Skeletal muscle tissue (tissue), 4 donors: Measurements from ENCODE around the gene TUBB3. TPM values are rescaled to one million over a fixed set of nuclear protein-coding genes. Genes with fewer than 3 reads are reported as not detected.
A peak's percentile ranks its signal among the peaks of the same experiment; 100 is the strongest.

Experiments
- H3K27ac ChIP-seq: one replicate; pipeline ENCODE4 v1.7.0; 2013; ENCODE audit warnings: mild to moderate bottlenecking, low read depth, low read length, inconsistent platforms
- H3K27me3 ChIP-seq, 3 donors: one replicate each; pipeline ENCODE4 v1.7.0; 2013; ENCODE audit warnings: low read length in 3 of 3; ENCODE audit not compliant: control insufficient read depth in 3 of 3, insufficient read depth in 3 of 3
- H3K36me3 ChIP-seq, 3 donors: one replicate each; pipeline ENCODE4 v1.7.0; 2013; ENCODE audit warnings: low read length in 3 of 3; ENCODE audit not compliant: control insufficient read depth in 3 of 3, insufficient read depth in 3 of 3
- H3K4me1 ChIP-seq, 3 donors: one replicate each; pipeline ENCODE4 v1.7.0; 2013; ENCODE audit warnings: low read length in 3 of 3, mild to moderate bottlenecking in 3 of 3; ENCODE audit not compliant: control insufficient read depth in 3 of 3, insufficient read depth in 3 of 3
- H3K4me3 ChIP-seq, 3 donors: one replicate each; pipeline ENCODE4 v1.7.0; 2013; ENCODE audit warnings: low read length in 3 of 3
- H3K9ac ChIP-seq, 3 donors: one replicate each; pipeline ENCODE4 v1.7.0; 2013; ENCODE audit warnings: low read length in 3 of 3, mild to moderate bottlenecking in 3 of 3, moderate library complexity in 2 of 3, low read depth in 1 of 3
- H3K9me3 ChIP-seq, 3 donors: one replicate each; pipeline ENCODE4 v1.7.0; 2013; ENCODE audit warnings: low read length in 3 of 3; ENCODE audit not compliant: control insufficient read depth in 3 of 3
- total RNA-seq: library from RNA; depleted of rRNA; stranded (reverse); fragments of >200 nt; gene quantifications from one replicate; pipeline ENCODE4 v1.2.3, GENCODE V29; 2014
- donor health status: Osteomylitis.

TUBB3 gene
- total RNA-seq, 1 donor from 2014 or later: 18.3 TPM

GRCh38 chr16:89972244-89973234 lies 49.4 kb downstream of the TUBB3 start:
- Histone ChIP-seq H3K27ac (peak overlapping the region; percentile 90), H3K27me3 (no peaks in the 10 kb centered on the region), H3K9ac (peak overlapping the region; percentile 95 to 96 (median 96)), H3K9me3 (no peaks in the 10 kb centered on the region), H3K4me1 (peaks cover 22 to 51% (median 30%) of the 10 kb centered on the region in 3 donors), H3K36me3 (peaks cover 2 to 7% (median 4%) of the 10 kb centered on the region in 3 donors), H3K4me3 (peak overlapping the region; percentile 94 to 96 (median 96))

GRCh38 chr16:89973235-89973634 lies 50.1 kb downstream of the TUBB3 start:
- Histone ChIP-seq H3K27me3 (no peaks in the 10 kb centered on the region), H3K36me3 (peaks cover 9 to 14% (median 11%) of the 10 kb centered on the region in 3 donors), H3K27ac (peak overlapping the region; percentile 90), H3K4me1 (peaks cover 22 to 52% (median 30%) of the 10 kb centered on the region in 3 donors), H3K4me3 (peak overlapping the region; percentile 94 to 96 (median 96)), H3K9me3 (no peaks in the 10 kb centered on the region), H3K9ac (peak overlapping the region; percentile 95 to 96 (median 96))

GRCh38 chr16:89973654-89974335 lies 50.7 kb downstream of the TUBB3 start:
- Histone ChIP-seq H3K27ac (no peak overlapping the region), H3K9me3 (no peaks in the 10 kb centered on the region), H3K27me3 (no peaks in the 10 kb centered on the region), H3K4me3 (peak overlapping the region; percentile 94 to 96 (median 96)), H3K36me3 (peaks cover 9 to 16% (median 12%) of the 10 kb centered on the region in 3 donors), H3K9ac (peak overlapping the region in 2 of 3 donors; percentile 95 to 96), H3K4me1 (peaks cover 22 to 52% (median 30%) of the 10 kb centered on the region in 3 donors)

GRCh38 chr16:89974870-89975269 lies 51.7 kb downstream of the TUBB3 start:
- Histone ChIP-seq H3K4me1 (peaks cover 22 to 50% (median 30%) of the 10 kb centered on the region in 3 donors), H3K27ac (no peak overlapping the region), H3K4me3 (no peak overlapping the region), H3K9me3 (no peaks in the 10 kb centered on the region), H3K27me3 (no peaks in the 10 kb centered on the region), H3K36me3 (peaks cover 13 to 24% (median 14%) of the 10 kb centered on the region in 3 donors), H3K9ac (no peak overlapping the region)

- Histone ChIP-seq H3K27me3 (no peaks in the 10 kb centered on the region), H3K36me3 (peaks cover 46 to 67% (median 61%) of the 10 kb centered on the region in 3 donors)
Observed at GRCh38 chr16:89981414-89981813, 58.3 kb downstream of the TUBB3 start.

GRCh38 chr16:89982318-89982717 lies 59.2 kb downstream of the TUBB3 start:
- H3K4me3 ChIP-seq: peak overlapping the region in 2 of 3 donors; percentile 7 to 22
- H3K9me3 ChIP-seq: no peaks in the 10 kb centered on the region
- peaks cover 52 to 74% (median 70%) of the 10 kb centered on the region in 3 donors for H3K36me3 ChIP-seq
- peak overlapping the region; percentile 56 for H3K27ac ChIP-seq
- no peaks in the 10 kb centered on the region for H3K27me3 ChIP-seq
- peaks cover 12 to 23% (median 17%) of the 10 kb centered on the region in 3 donors for H3K4me1 ChIP-seq
- peak overlapping the region in 2 of 3 donors; percentile 68 to 72 for H3K9ac ChIP-seq

More at GRCh38 chr16:89981414-89981813, 58.3 kb downstream of the TUBB3 start:
- peaks cover 12 to 23% (median 17%) of the 10 kb centered on the region in 3 donors for H3K4me1 ChIP-seq
- peak overlapping the region; percentile 56 for H3K27ac ChIP-seq
- H3K4me3 ChIP-seq: no peak overlapping the region
- no peaks in the 10 kb centered on the region for H3K9me3 ChIP-seq
- H3K9ac ChIP-seq: peak overlapping the region in 2 of 3 donors; percentile 68 to 72

GRCh38 chr16:89983536-89983935 lies 60.4 kb downstream of the TUBB3 start:
- H3K9me3 ChIP-seq: no peaks in the 10 kb centered on the region
- peaks cover 12 to 23% (median 14%) of the 10 kb centered on the region in 3 donors for H3K4me1 ChIP-seq
- no peak overlapping the region for H3K9ac ChIP-seq
- no peak overlapping the region for H3K4me3 ChIP-seq
- H3K27ac ChIP-seq: no peak overlapping the region
- H3K36me3 ChIP-seq: peaks cover 46 to 71% (median 66%) of the 10 kb centered on the region in 3 donors
- H3K27me3 ChIP-seq: no peaks in the 10 kb centered on the region

GRCh38 chr16:89984216-89984615 lies 61.1 kb downstream of the TUBB3 start:
- Histone ChIP-seq H3K36me3 (peaks cover 44 to 71% (median 70%) of the 10 kb centered on the region in 3 donors), H3K4me3 (no peak overlapping the region), H3K4me1 (peaks cover 12 to 23% (median 14%) of the 10 kb centered on the region in 3 donors)

GRCh38 chr16:89985219-89985618 lies 62.1 kb downstream of the TUBB3 start:
- H3K9ac ChIP-seq: no peak overlapping the region
- no peaks in the 10 kb centered on the region for H3K9me3 ChIP-seq
- no peak overlapping the region for H3K27ac ChIP-seq
- peaks cover 43 to 67% (median 61%) of the 10 kb centered on the region in 3 donors for H3K36me3 ChIP-seq
- H3K4me1 ChIP-seq: peaks cover 12 to 23% (median 14%) of the 10 kb centered on the region in 3 donors
- H3K27me3 ChIP-seq: no peaks in the 10 kb centered on the region
- H3K4me3 ChIP-seq: no peak overlapping the region

More at GRCh38 chr16:89984216-89984615, 61.1 kb downstream of the TUBB3 start:
- H3K9ac ChIP-seq: no peak overlapping the region
- H3K27ac ChIP-seq: no peak overlapping the region
- no peaks in the 10 kb centered on the region for H3K27me3 ChIP-seq
- no peaks in the 10 kb centered on the region for H3K9me3 ChIP-seq
